GM12878 (cell line): ENCODE measurements around the gene CERKL.

Experiments
- CREM ChIP-seq: IDR thresholded peaks from 2 replicates; pipeline ENCODE4 v1.6.1; 2014; ENCODE audit warnings: antibody characterized with exemption, low read depth
- EP300 ChIP-seq, 2 experiments: fragments of 150-350 bp in 1 of 2; IDR thresholded peaks; 2 replicates each; pipeline ENCODE4 v1.6.1; 2011 to 2012; ENCODE audit warnings: low read depth in 2 of 2, low read length in 2 of 2, borderline replicate concordance in 1 of 2, improper control_type of control experiment in 1 of 2, inconsistent platforms in 1 of 2; ENCODE audit not compliant: control insufficient read depth in 1 of 2
- ETV6 ChIP-seq, 2 experiments: fragments of 450-650 bp in 1 of 2; IDR thresholded peaks in 1 of 2; conservative IDR thresholded peaks in 1 of 2; 2 replicates each; pipeline ENCODE4 v1.6.1; 2014; ENCODE audit warnings: antibody characterized with exemption in 1 of 2, borderline replicate concordance in 1 of 2, low read depth in 1 of 2, mild to moderate bottlenecking in 1 of 2, moderate library complexity in 1 of 2
- EZH2 ChIP-seq: IDR thresholded peaks from 2 replicates; pipeline ENCODE4 v1.6.1; 2012; ENCODE audit warnings: low read depth, mild to moderate bottlenecking, control low read depth, inconsistent platforms, low read length, borderline replicate concordance; ENCODE audit not compliant: control insufficient read depth
- POLR2A ChIP-seq: IDR thresholded peaks from 2 replicates; pipeline ENCODE4 v1.6.1; 2011; ENCODE audit warnings: low read depth, mild to moderate bottlenecking, low read length
- SUZ12 ChIP-seq: fragments of 200-600 bp; sonication (generic); IDR thresholded peaks from one replicate; pipeline ENCODE4 v1.6.1; 2018; ENCODE audit warnings: antibody characterized with exemption, mild to moderate bottlenecking; ENCODE audit not compliant: unreplicated experiment
- TAF1 ChIP-seq: IDR thresholded peaks from 2 replicates; pipeline ENCODE4 v1.6.1; 2011; ENCODE audit warnings: mild to moderate bottlenecking, low read depth, low read length, borderline replicate concordance
- TF ChIP-seq, protein P1 (sequence below): fragments of 450-650 bp; IDR thresholded peaks from 2 replicates; pipeline ENCODE4 v1.6.1; 2016; ENCODE audit warnings: mild to moderate bottlenecking
- TF ChIP-seq, protein P2 (sequence below): fragments of 450-650 bp; IDR thresholded peaks from 2 replicates; pipeline ENCODE4 v1.6.1; 2017; ENCODE audit warnings: mild to moderate bottlenecking
- TF ChIP-seq, protein P3 (sequence below), 3 experiments: IDR thresholded peaks in 2 of 3; conservative IDR thresholded peaks in 1 of 3; 2 replicates each; pipeline ENCODE4 v1.5.1; 2011; ENCODE audit warnings: low read depth in 3 of 3, low read length in 3 of 3, mild to moderate bottlenecking in 3 of 3, control low read depth in 2 of 3, moderate library complexity in 2 of 3, inconsistent platforms in 1 of 3, mixed read lengths in 1 of 3; ENCODE audit not compliant: control insufficient read depth in 2 of 3, insufficient read depth in 1 of 3; ENCODE audit errors: extremely low read depth in 1 of 3

DNA sequence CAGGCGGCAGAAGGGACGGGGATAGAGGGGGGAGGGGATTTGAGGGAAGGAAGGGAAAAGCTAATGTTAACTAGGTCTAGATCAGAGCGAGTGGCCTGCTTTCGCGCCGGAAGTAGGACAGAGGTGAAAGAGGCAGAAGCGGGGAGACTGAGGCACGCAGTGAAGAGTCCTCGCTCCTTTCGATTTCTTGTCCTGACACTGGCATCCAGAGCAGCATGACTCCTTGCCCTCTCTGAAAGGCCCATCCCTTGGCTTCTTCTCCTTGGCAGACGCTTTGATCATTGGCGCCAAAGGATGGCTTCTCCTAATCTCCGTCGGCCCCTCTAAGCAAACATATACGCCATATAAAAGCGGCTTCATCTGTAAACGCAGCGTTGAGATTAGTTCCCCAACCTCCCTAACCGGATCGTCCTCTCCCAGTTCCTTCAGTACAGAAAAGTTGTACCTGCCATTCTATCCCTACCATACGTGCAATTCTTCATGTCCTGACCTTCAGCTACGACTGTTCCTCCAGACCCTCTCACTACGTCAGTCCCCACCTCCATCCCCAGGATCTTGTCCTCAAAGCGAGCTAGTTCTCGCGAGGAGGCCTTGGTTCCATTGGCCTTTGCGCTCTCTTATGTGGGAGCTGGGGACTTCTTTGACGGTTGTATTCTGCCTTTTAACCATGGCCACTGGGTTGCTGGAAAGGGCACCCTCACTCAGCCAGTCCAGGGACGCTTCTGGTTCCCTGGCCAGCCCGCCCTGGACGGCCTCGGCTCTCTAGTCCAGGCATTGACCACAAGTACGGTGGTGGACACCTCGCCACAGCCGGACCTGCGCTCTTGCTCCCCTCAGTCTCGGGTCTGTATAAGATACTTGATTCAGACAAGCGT lies 24.3 kb upstream of the CERKL start:
- TF ChIP-seq, protein P1, sequence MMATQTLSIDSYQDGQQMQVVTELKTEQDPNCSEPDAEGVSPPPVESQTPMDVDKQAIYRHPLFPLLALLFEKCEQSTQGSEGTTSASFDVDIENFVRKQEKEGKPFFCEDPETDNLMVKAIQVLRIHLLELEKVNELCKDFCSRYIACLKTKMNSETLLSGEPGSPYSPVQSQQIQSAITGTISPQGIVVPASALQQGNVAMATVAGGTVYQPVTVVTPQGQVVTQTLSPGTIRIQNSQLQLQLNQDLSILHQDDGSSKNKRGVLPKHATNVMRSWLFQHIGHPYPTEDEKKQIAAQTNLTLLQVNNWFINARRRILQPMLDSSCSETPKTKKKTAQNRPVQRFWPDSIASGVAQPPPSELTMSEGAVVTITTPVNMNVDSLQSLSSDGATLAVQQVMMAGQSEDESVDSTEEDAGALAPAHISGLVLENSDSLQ, result no peak
- TF ChIP-seq ETV6 (conservative IDR thresholded peaks at IDR 0.05 in 1 of 2, IDR thresholded peaks at IDR 0.05 in 1 of 2; ENCODE audit: borderline replicate concordance in 1 of 2, low read depth in 1 of 2) (no peak), EZH2 (no peak), CREM (no peak), SUZ12 (no peak), POLR2A (no peak), EP300 (IDR thresholded peaks at IDR 0.05; ENCODE audit: borderline replicate concordance in 1 of 2, control insufficient read depth in 1 of 2, low read depth in 2 of 2, low read length in 2 of 2) (no peak), TAF1 (no peak)
- TF ChIP-seq, protein P2, sequence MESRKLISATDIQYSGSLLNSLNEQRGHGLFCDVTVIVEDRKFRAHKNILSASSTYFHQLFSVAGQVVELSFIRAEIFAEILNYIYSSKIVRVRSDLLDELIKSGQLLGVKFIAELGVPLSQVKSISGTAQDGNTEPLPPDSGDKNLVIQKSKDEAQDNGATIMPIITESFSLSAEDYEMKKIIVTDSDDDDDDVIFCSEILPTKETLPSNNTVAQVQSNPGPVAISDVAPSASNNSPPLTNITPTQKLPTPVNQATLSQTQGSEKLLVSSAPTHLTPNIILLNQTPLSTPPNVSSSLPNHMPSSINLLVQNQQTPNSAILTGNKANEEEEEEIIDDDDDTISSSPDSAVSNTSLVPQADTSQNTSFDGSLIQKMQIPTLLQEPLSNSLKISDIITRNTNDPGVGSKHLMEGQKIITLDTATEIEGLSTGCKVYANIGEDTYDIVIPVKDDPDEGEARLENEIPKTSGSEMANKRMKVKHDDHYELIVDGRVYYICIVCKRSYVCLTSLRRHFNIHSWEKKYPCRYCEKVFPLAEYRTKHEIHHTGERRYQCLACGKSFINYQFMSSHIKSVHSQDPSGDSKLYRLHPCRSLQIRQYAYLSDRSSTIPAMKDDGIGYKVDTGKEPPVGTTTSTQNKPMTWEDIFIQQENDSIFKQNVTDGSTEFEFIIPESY, result no peak
- TF ChIP-seq, protein P3, sequence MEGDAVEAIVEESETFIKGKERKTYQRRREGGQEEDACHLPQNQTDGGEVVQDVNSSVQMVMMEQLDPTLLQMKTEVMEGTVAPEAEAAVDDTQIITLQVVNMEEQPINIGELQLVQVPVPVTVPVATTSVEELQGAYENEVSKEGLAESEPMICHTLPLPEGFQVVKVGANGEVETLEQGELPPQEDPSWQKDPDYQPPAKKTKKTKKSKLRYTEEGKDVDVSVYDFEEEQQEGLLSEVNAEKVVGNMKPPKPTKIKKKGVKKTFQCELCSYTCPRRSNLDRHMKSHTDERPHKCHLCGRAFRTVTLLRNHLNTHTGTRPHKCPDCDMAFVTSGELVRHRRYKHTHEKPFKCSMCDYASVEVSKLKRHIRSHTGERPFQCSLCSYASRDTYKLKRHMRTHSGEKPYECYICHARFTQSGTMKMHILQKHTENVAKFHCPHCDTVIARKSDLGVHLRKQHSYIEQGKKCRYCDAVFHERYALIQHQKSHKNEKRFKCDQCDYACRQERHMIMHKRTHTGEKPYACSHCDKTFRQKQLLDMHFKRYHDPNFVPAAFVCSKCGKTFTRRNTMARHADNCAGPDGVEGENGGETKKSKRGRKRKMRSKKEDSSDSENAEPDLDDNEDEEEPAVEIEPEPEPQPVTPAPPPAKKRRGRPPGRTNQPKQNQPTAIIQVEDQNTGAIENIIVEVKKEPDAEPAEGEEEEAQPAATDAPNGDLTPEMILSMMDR (IDR thresholded peaks at IDR 0.05 in 2 of 3, conservative IDR thresholded peaks at IDR 0.05 in 1 of 3; ENCODE audit: control insufficient read depth in 2 of 3, extremely low read depth in 1 of 3, insufficient read depth in 1 of 3, low read depth in 3 of 3, low read length in 3 of 3), result no peak
